Measurements from ENCODE around the gene HRG.

DNA sequence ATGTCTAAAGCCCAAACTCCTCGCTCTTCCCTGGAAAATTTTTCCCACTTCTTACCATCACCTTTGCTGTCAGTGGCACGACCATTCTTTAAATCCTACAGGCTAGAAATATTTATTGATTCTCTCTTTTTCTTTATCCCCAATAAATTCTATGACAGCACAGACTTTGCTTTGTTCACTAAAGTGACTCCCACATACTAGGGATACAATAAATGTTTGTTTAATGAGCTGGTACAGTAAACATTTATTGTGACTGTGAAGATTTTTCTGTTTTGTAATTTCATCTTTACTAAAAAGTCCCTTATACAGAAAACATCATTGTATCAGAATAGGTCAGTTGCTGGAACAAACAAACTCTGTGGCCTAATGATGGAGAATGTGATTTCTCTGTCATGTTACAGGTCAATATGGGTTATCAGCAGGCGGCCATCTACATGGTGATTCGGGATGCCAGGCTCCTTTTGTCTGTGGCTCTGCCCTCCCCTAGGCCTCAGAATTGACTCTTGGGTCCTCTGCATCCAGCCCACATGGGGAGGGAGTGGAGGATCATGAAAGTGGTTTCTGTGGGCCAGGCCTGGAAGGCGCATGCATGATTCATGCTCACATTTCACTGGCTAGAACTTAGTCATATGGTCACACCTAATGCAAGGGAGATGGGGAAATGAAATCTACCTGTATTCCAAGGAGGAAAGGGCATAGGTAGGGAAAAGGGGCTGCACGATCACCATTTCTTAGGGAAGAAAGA is 28.6 kb downstream of the HRG start:
- TF ChIP-seq EZH2phosphoT487 (IDR thresholded peaks at IDR 0.05; ENCODE audit: insufficient read depth, low read depth) (no peak), EZH2 (IDR thresholded peaks at IDR 0.05; ENCODE audit: insufficient read depth, poor library complexity, severe bottlenecking) (no peak)

All from GM23248 (cell line).